GM19468 (cell line): Measurements from ENCODE around the gene SMURF2.
"Not testable (repeated sequence)": the region's sequence is repeated elsewhere in the genome, so short reads cannot be mapped to it uniquely, and the experiment has no call there.

Experiments used
- ATAC-seq: cut with Tn5 transposase; IDR thresholded peaks from one replicate; pipeline ENCODE4 v1.9.1; 2021; ENCODE audit warnings: mild to moderate bottlenecking, moderate library complexity, moderate number of reproducible peaks; ENCODE audit not compliant: unreplicated experiment; ENCODE audit errors: extremely low read depth

SMURF2 gene

DNA sequence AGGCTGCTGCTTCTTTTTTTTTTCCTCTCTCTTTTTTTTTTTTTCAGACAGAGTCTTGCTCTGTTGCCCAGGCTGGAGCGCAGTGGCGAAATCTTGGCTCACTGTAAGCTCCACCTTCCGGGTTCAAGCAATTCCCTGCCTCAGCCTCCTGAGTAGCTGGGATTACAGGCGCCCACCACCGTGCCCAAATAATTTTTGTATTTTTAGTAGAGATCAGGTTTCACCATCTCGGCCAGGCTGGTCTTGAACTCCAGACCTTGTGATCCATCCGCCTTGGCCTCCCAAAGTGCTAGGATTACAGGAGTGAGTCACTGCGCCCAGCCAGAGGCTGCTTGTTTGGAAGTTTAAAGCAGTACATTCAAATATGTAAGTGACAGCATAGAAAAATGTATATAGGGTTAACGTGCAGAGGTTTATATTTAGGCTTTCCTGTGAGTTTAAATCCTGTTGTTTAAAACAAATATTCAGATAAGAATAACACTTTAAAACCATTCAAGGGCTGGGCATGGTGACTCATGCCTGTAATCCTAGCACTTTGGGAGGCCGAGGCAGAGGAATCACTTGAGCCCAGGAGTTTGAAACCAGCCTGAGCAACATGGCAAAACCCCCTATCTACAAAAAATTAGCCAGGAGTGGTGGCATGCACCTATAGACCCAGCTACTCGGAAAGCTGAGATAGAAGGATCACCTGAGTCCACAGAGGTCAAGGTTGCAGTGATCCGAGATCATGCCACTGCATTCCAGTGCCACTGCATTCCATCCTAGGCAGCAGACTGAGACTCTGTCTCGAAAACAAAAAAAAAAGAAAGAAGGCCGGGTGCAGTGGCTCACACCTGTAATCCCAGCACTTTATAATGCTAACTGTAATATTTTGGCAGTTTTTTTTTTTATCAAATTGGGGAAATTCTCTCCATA lies 6.0 kb upstream of the SMURF2 start:
- not testable (repeated sequence) for ATAC-seq

DNA sequence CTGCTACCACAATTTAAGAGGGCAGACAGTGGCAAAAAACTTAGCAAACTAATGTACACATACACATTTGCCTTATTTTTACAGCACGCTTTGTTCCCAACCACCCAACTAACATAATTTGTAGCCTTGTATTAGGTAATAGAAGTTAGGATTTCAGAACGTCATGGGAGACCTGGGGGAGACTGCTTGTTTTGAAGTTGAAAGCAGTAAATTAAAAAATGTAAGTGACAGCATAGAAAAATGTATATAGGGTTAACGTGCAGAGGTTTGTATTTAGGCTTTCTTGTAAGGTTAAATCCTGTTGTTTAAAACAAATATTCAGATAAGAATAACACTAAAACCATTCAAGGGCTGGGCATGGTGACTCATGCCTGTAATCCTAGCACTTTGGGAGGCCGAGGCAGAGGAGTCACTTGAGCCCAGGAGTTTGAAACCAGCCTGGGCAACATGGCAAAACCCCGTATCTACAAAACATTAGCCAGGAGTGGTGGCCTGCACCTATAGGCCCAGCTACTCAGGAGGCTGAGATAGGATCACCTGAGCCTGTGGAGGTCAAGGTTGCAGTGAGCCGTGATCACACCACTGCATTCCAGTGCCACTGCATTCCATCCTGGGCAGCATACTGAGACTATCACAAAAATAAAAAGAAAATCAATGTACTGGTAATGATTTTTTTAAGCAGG lies 2.3 kb upstream of the SMURF2 start:
- not testable (repeated sequence) for ATAC-seq

GRCh38 chr17:64663836-64664235 lies 1.7 kb upstream of the SMURF2 start:
- not testable (repeated sequence) for ATAC-seq

DNA sequence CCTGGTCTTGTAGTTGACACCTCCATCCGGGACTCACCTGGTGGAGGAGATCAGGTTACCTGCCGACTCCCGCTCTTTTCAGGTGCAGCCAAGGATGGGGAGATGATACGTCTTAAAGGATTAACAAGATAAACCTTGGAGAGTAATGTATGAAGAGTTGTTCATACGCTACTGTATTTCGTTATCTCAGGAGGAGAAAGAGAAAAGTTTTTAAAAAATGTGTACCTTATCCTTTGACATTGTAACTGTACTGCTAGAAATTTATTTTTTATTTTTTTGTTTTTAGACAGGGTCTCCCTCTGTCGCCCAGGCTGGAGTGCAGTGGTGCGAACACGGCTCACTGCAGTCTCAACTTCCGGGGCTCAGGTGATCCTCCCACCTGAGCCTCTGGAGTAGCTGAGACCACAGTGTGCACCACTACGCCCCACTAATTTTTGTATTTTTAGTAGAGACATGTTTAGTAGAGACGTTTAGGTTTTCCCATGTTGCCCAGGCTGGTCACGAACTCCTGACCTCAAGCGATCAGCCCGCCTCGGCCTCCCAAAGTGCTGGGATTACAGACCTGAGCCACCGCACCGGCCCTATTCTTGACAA lies 764 bp upstream of the SMURF2 start:
- no peak for ATAC-seq

- peak; percentile 22 for ATAC-seq
These were observed 456 bp downstream of the SMURF2 start for GRCh38 chr17:64661726-64661975.

- not testable (repeated sequence) for ATAC-seq
These were observed 955 bp downstream of the SMURF2 start for GRCh38 chr17:64660978-64661725.

- not testable (repeated sequence) for ATAC-seq
These were observed 1.7 kb downstream of the SMURF2 start for GRCh38 chr17:64660195-64660977.

GRCh38 chr17:64658931-64659330 lies 3.2 kb downstream of the SMURF2 start:
- no peak for ATAC-seq

GRCh38 chr17:64657610-64658125 lies 4.4 kb downstream of the SMURF2 start:
- no peak for ATAC-seq

- no peak for ATAC-seq
These were observed 6.4 kb downstream of the SMURF2 start for GRCh38 chr17:64655704-64656103.

DNA sequence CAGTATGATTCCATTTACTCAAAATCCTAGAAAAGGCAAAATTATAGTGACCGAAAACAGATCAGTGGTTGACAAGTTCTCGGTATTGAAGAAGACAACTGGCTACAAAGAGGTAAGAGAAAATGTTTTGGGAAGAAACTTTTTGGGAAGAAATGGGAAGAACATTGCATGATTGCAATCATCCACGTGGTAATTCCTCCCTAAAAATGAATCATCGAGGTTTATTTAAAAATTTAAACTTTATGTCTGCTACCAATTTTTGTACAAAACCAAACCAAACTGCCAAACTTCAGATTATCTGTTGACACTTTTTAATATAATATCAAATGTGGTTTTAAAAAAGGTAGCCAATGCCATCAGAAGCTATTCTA lies 8.1 kb downstream of the SMURF2 start:
- ATAC-seq = no peak

- no peak for ATAC-seq
These were observed 8.7 kb downstream of the SMURF2 start for GRCh38 chr17:64653325-64653984.

DNA sequence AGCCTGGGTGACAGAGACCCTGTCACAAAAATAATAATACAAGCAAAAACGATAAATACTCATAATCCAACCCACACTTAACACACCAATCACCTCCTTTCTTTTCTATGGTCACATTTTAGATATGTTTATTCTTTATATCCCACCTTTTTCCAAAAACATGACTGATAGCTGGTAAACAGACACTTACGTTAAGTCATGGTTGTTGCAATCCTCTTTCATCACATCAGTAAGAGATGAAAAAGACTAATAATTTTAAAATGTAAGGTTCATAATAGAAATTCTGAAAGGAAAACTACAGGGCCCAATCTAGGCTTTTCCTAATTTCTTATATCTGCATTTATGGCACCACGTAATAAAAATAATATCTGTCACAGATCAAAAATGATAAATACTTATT lies 10.2 kb downstream of the SMURF2 start:
- ATAC-seq = no peak

DNA sequence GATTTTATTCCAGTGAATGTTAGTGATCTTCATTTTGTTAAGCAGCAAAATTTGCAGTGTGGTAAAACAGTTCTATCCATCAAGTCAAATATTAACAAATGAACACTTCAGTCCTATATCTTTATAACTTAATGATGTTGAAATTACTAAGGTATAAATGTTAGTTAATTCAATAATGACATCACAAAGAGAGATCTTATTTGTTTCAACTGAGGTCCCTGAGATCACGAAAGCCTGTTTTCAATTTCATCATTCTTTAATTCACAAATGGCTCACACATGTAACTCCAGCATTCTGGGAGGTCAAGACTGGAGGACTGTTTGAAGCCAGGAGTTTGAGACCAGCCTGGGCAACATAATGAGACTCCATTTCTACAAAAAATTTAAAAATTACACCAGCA lies 13.9 kb downstream of the SMURF2 start:
- ATAC-seq = no peak

DNA sequence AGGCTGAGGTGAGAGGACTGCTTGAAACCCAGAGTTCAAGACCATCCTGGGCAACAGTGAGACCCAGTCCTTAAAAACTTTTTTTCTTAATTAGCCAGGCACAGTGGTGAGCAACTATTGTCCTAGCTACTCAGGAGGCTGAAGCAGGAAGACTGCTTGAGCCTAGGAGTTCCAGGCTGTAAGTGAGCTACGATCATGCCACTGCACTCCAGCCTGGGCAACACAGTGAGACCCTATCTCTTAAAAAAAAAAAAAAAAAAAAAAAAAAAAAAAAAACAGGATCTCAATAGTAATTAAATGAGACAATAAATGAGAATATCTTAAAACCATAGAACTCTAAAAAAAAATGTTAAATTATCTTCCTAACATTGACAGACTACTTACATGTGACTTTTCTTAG lies 14.3 kb downstream of the SMURF2 start:
- ATAC-seq = no peak

DNA sequence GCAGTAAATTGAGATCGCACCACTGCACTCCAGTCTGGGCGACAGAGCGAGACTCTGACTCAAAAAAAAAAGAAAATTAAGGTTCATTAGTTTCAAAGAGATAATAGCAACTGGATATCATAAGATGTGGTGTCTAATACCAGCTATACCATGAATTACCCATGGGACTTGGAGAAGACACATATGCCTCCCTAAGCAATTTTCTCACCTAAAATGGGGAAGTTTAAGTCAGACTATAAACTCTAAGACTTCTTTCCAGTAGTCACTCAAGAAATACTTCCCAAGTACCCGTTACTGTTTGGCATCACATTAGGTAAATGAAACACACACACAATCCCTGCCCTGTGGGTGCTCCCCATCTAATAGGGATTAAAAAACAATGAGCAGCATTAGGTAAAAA lies 22.6 kb downstream of the SMURF2 start:
- ATAC-seq = no peak

DNA sequence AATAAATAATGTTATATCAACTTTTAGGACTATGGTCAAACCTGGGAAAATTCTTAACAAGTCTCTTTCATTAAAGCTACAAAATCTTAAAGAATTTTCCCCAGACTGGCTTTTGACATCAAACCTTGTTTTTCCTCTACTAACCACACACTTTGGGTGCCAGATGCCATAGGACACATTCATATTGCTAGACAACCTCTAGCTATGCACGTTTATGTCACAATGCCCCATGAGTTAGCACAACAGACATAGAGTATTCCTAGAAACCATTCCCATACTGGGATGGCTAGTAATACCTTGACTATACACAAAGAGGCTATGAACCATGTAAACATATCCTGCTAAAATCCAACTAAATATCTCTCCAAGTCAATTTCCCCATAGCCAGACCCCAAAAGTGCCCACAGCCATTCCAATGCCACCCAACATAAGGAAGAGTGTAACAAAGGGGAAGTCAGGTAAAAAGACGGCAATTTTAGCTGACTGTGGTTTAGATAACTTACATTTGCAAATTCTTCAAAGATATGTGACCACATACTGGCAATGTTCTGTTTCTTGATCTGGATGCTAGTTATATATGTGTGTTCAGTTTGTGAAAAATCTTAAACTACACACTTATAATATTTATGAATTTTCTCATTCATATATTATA lies 23.4 kb downstream of the SMURF2 start:
- ATAC-seq = no peak

DNA sequence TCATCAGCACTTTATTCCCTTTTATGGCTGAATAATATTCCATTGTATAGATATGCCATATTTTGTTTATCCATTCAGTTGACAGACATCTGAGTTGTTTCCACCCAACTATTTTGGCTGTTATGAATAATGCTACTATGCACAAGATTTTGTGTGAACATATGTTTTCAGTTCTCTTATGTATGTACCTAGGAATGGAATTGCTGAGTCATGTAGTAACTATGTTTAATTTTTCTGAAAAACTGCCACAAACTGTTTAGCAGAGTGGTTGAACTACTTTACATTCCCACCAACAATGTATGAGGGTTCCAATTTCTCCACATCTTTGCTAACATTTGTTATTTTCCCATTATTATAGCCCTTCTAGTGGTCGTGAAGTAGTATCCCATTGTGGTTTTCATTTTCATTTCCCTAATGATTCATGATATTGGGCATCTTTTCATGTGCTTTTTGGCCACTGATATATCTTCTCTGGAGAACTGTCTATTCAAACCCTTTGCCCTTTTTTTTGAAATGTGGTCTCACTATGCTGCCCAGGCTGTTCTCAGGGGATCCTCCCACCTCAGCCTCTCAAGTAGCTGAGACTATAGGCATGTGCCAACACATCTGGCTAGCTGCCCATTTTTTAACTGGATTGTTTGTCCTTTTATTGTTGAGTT lies 26.3 kb downstream of the SMURF2 start:
- ATAC-seq = no peak
